Mesendoderm (in vitro differentiated cells): ENCODE results near the gene LRRC46.

Source experiments
- DNase-seq: peaks from one replicate; pipeline ENCODE4 v3.0.0; 2013
- H2AK5ac ChIP-seq: 2 replicates; pipeline ENCODE4 v1.6.1; 2013; ENCODE audit warnings: low read length, inconsistent platforms
- H2BK120ac ChIP-seq: 2 replicates; pipeline ENCODE4 v1.6.1; 2013; ENCODE audit warnings: low read depth, mild to moderate bottlenecking, low read length, moderate library complexity, mixed read lengths
- H2BK15ac ChIP-seq: replicated peaks from 2 replicates; pipeline ENCODE4 v1.6.1; 2013; ENCODE audit warnings: low read depth, mild to moderate bottlenecking, moderate library complexity
- H2BK5ac ChIP-seq: 2 replicates; pipeline ENCODE4 v1.6.1; 2013; ENCODE audit warnings: low read length, inconsistent platforms
- H3K18ac ChIP-seq: 2 replicates; pipeline ENCODE4 v1.6.1; 2013; ENCODE audit warnings: mild to moderate bottlenecking, low read length, mixed read lengths
- H3K23ac ChIP-seq: one replicate; pipeline ENCODE4 v1.6.1; 2013; ENCODE audit warnings: low read length
- H3K27ac ChIP-seq: 2 replicates; pipeline ENCODE4 v1.5.1; 2013; ENCODE audit warnings: low read depth, mild to moderate bottlenecking, inconsistent platforms, low read length, moderate library complexity
- H3K27me3 ChIP-seq: 2 replicates; pipeline ENCODE4 v1.6.1; 2013; ENCODE audit warnings: low read length, control low read depth, mild to moderate bottlenecking, inconsistent platforms; ENCODE audit not compliant: insufficient read depth, poor library complexity
- H3K36me3 ChIP-seq: 2 replicates; pipeline ENCODE4 v1.6.1; 2013; ENCODE audit warnings: low read length, inconsistent platforms; ENCODE audit not compliant: control insufficient read depth, insufficient read depth
- H3K4ac ChIP-seq: one replicate; pipeline ENCODE4 v1.6.1; 2013; ENCODE audit warnings: low read depth, mild to moderate bottlenecking, low read length, moderate library complexity
- H3K4me1 ChIP-seq: 2 replicates; pipeline ENCODE4 v1.6.1; 2013; ENCODE audit warnings: low read depth, low read length, inconsistent platforms; ENCODE audit not compliant: control insufficient read depth
- H3K4me2 ChIP-seq: 2 replicates; pipeline ENCODE4 v1.6.1; 2013; ENCODE audit warnings: low read length
- H3K4me3 ChIP-seq: 2 replicates; pipeline ENCODE4 v1.5.1; 2013; ENCODE audit warnings: mild to moderate bottlenecking, low read length
- H3K56ac ChIP-seq: one replicate; pipeline ENCODE4 v1.6.1; 2013; ENCODE audit warnings: low read length
- H3K79me1 ChIP-seq: 2 replicates; pipeline ENCODE4 v1.6.1; 2013; ENCODE audit warnings: low read length, inconsistent platforms
- H3K79me2 ChIP-seq: 2 replicates; pipeline ENCODE4 v1.6.1; 2013; ENCODE audit warnings: mild to moderate bottlenecking, low read length; ENCODE audit not compliant: control insufficient read depth, insufficient read depth
- H3K9ac ChIP-seq: 2 replicates; pipeline ENCODE4 v1.6.1; 2013; ENCODE audit warnings: low read length, inconsistent platforms
- H4K5ac ChIP-seq: one replicate; pipeline ENCODE4 v1.6.1; 2013; ENCODE audit warnings: low read length
- H4K8ac ChIP-seq: one replicate; pipeline ENCODE4 v1.6.1; 2013; ENCODE audit warnings: low read depth, mild to moderate bottlenecking, control low read depth, low read length, moderate library complexity
- WGBS: extraction: QIAGEN DNeasy Blood & Tissue Kit; methylation state at CpG from one replicate; pipeline ENCODE4 v1.1.7; 2013; ENCODE audit warnings: low lambda C conversion rate, missing lambda C conversion rate; ENCODE audit not compliant: insufficient coverage; ENCODE audit errors: extremely low coverage; 5-methylcytosine and 5-hydroxymethylcytosine counted together

LRRC46 gene

DNA sequence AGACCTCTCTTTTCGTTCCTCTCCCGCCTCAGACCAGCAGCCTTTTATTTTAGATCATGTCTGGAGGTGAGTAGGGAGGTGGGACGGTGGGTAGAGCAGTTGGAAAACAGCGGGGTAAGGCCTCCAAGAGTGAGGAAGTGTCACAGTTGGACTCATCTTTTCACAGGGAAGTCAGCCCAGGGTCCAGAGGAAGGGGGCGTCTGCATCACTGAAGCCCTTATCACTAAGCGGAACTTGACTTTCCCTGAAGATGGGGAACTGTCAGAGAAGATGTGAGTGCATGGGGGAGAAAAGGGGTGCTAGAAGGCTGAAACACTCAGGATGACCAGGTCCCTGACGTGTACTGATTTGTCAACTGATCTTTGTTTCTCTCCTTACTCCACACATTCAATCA is 461 bp downstream of the LRRC46 start:
- no CpG with 5 or more reads among the region's 7 CpGs for WGBS
- DNase-seq = no peak
- Histone ChIP-seq H3K27me3 (no peaks in the 10 kb centered on the region), H3K18ac (no peak overlapping the region), H4K8ac (no peak overlapping the region), H2BK15ac (no peak overlapping the region), H4K5ac (no peak overlapping the region), H3K79me2 (peaks cover 8% of the 10 kb centered on the region), H3K9ac (peak overlapping the region; percentile 68), H3K27ac (no peak overlapping the region), H3K79me1 (no peaks in the 10 kb centered on the region), H2AK5ac (no peak overlapping the region), H3K36me3 (no peaks in the 10 kb centered on the region), H3K4me3 (no peak overlapping the region), H3K23ac (no peak overlapping the region), H2BK5ac (no peak overlapping the region), H3K4ac (no peak overlapping the region), H3K4me2 (peak overlapping the region; percentile 65), H3K56ac (peak overlapping the region; percentile 57), H2BK120ac (no peak overlapping the region), H3K4me1 (no peaks in the 10 kb centered on the region)

DNA sequence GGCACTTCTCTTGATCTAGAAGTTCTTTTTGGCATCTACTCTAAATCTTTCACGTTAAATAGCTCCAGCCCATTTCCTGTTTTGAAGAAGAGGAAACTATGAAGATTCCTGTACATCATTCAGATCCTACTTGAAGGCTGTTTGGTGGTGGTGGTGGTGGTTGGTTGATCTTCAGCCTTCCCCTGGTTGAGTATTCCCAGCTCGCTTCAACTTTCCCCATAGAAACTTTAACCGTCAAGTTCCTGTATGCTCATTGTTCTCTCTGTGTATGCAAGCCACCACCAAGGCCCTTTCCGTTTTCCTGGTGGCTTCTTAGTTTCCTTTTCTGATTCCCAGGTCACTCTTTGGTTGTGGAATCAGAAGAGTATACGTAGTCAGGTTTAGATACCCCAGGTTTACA is 3.3 kb downstream of the LRRC46 start:
- H3K4me1 ChIP-seq = no peaks in the 10 kb centered on the region
- no CpG with 5 or more reads among the region's 5 CpGs for WGBS
- no peak overlapping the region for H3K18ac ChIP-seq
- no peak overlapping the region for H2AK5ac ChIP-seq
- H2BK15ac ChIP-seq = no peak overlapping the region
- H3K79me2 ChIP-seq = peaks cover 8% of the 10 kb centered on the region
- no peaks in the 10 kb centered on the region for H3K79me1 ChIP-seq
- H4K8ac ChIP-seq = no peak overlapping the region
- DNase-seq = no peak
- no peak overlapping the region for H2BK5ac ChIP-seq
- no peaks in the 10 kb centered on the region for H3K36me3 ChIP-seq
- H3K56ac ChIP-seq = no peak overlapping the region
- H3K27ac ChIP-seq = no peak overlapping the region
- no peak overlapping the region for H3K4ac ChIP-seq
- no peak overlapping the region for H4K5ac ChIP-seq
- no peak overlapping the region for H2BK120ac ChIP-seq
- H3K27me3 ChIP-seq = no peaks in the 10 kb centered on the region
- no peak overlapping the region for H3K23ac ChIP-seq
- H3K4me3 ChIP-seq = no peak overlapping the region
- no peak overlapping the region for H3K9ac ChIP-seq
- H3K4me2 ChIP-seq = no peak overlapping the region

DNA sequence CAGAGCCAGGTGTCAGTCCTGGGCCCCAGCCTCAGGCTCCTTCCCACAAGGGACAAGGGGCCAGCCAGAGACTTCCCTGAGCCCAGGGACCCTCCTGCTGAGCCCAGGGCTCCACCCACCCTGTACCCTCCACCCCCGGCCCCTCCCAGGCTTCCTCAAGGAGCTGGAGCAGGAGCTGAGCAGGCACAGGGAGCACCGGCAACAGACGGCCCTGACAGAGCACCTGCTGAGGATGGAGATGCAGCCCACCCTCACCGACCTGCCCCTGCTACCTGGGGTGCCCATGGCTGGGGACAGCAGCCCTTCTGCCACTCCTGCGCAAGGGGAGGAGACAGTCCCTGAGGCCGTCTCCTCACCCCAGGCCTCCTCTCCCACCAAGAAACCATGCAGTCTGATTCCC is 5.1 kb downstream of the LRRC46 start:
- H2BK5ac ChIP-seq = no peak overlapping the region
- H4K8ac ChIP-seq = no peak overlapping the region
- H3K27ac ChIP-seq = no peak overlapping the region
- H3K23ac ChIP-seq = no peak overlapping the region
- H3K79me1 ChIP-seq = peaks cover 3% of the 10 kb centered on the region
- no CpG with 5 or more reads among the region's 6 CpGs for WGBS
- H3K56ac ChIP-seq = no peak overlapping the region
- H2BK15ac ChIP-seq = no peak overlapping the region
- no peaks in the 10 kb centered on the region for H3K36me3 ChIP-seq
- H3K9ac ChIP-seq = no peak overlapping the region
- H3K27me3 ChIP-seq = no peaks in the 10 kb centered on the region
- H3K4me3 ChIP-seq = no peak overlapping the region
- H3K4ac ChIP-seq = no peak overlapping the region
- no peak overlapping the region for H4K5ac ChIP-seq
- H2AK5ac ChIP-seq = no peak overlapping the region
- no peak for DNase-seq
- no peak overlapping the region for H2BK120ac ChIP-seq
- H3K18ac ChIP-seq = no peak overlapping the region
- H3K4me2 ChIP-seq = no peak overlapping the region
- no peaks in the 10 kb centered on the region for H3K4me1 ChIP-seq
- H3K79me2 ChIP-seq = no peaks in the 10 kb centered on the region

DNA sequence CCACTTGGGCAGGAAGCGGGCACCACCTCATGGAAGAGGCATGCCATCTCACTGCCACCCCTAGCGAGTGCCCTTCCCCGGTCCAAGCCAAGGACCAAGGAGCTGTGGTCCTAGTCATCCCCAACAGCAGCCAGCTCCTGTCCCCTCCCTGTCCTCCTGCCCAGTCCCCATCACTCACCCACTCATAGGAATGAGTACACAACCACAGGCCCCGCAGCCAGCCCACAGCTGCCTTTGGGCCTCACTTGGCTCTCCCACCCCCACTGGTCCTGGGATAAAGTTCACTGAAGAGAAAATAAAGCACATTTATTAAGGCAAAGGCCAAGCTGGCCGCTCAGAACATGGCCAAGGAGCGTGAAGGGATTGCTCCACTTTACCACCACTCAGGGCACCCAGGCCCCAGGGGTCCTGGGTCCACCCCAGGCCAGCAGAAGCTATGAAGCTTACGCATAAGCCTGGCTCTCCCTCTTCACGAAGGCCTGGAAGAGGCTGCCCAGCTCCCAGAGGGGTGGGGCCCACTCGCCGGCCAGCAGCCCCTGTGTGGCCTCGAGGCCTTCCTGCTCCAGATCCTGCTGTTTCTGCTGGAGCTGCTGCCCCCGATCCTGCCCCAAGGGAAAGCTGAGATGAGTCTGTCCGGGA is 6.0 kb downstream of the LRRC46 start:
- Histone ChIP-seq H2BK5ac (no peak overlapping the region), H2AK5ac (no peak overlapping the region), H3K4me1 (no peaks in the 10 kb centered on the region), H3K4ac (no peak overlapping the region), H3K27ac (no peak overlapping the region), H3K56ac (no peak overlapping the region), H4K8ac (no peak overlapping the region), H2BK15ac (no peak overlapping the region), H3K79me1 (peaks cover 3% of the 10 kb centered on the region), H3K9ac (no peak overlapping the region), H2BK120ac (no peak overlapping the region), H3K4me2 (no peak overlapping the region), H3K79me2 (no peaks in the 10 kb centered on the region), H3K23ac (no peak overlapping the region), H3K18ac (no peak overlapping the region), H3K4me3 (no peak overlapping the region), H3K36me3 (no peaks in the 10 kb centered on the region), H4K5ac (no peak overlapping the region), H3K27me3 (no peaks in the 10 kb centered on the region)
- no CpG with 5 or more reads among the region's 13 CpGs for WGBS
- DNase-seq = no peak

DNA sequence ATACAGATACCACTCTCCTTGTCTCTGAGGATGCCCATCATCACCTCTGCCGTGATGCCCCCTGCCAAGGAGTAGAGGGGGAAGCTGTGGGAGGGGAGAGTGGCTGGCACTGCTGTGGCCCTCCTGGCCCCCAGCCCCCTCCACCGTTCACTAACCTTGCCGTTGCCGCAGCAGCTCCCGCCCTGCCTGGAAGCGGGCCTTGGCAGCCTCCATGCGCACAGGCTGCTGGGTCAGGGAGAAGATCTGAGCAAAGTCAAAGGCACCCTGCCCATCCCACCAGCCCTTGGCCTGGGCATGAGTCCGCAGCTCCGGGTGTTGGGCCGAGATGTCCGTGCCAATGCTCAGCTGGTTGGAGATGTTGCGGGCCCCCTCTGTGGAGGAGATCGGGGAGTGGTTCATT is 7.2 kb downstream of the LRRC46 start:
- Histone ChIP-seq H3K18ac (no peak overlapping the region), H2BK120ac (no peak overlapping the region), H2BK5ac (no peak overlapping the region), H3K9ac (no peak overlapping the region), H2AK5ac (no peak overlapping the region), H4K8ac (no peak overlapping the region), H3K4me1 (peaks cover 2% of the 10 kb centered on the region), H3K56ac (no peak overlapping the region), H3K23ac (no peak overlapping the region), H4K5ac (no peak overlapping the region), H2BK15ac (no peak overlapping the region), H3K4me2 (no peak overlapping the region), H3K79me1 (peaks cover 3% of the 10 kb centered on the region), H3K79me2 (no peaks in the 10 kb centered on the region), H3K27ac (no peak overlapping the region), H3K36me3 (no peaks in the 10 kb centered on the region), H3K4me3 (no peak overlapping the region), H3K27me3 (no peaks in the 10 kb centered on the region), H3K4ac (no peak overlapping the region)
- no peak for DNase-seq
- WGBS = no CpG with 5 or more reads among the region's 13 CpGs

DNA sequence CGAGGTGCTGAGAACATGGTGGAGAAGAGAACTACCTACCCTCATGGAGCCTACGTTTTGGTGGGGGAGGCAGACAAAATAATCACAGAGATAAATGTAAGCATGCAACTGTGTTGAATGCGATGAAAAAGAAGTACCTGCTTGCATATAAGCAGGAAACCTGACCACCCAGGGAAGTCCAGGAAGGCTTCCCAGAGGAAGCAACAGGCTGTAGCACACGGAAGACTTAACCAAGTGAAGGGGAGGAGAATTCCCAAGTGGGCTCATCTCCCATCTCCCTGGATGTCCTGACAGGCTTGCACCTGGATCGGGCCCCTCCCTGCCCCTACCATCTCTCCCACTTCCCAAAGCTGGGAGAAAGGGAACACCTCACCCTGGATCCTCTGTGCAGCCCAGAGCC is 7.6 kb downstream of the LRRC46 start:
- Histone ChIP-seq H3K79me2 (no peaks in the 10 kb centered on the region), H3K4ac (no peak overlapping the region), H3K79me1 (peaks cover 3% of the 10 kb centered on the region), H4K5ac (no peak overlapping the region), H3K27ac (no peak overlapping the region), H4K8ac (no peak overlapping the region), H3K27me3 (no peaks in the 10 kb centered on the region), H3K4me2 (no peak overlapping the region), H2BK5ac (no peak overlapping the region), H2BK15ac (no peak overlapping the region), H3K4me3 (no peak overlapping the region), H3K56ac (no peak overlapping the region), H3K18ac (no peak overlapping the region), H3K36me3 (no peaks in the 10 kb centered on the region), H3K23ac (peak overlapping the region; percentile 3), H2AK5ac (no peak overlapping the region), H3K9ac (no peak overlapping the region), H3K4me1 (peaks cover 2% of the 10 kb centered on the region), H2BK120ac (no peak overlapping the region)
- no CpG with 5 or more reads among the region's 5 CpGs for WGBS
- no peak for DNase-seq
